CD4-positive, alpha-beta T cell (primary cell): Measurements from ENCODE around the gene MGAT5B. TPM values are rescaled to one million over a fixed set of nuclear protein-coding genes. Genes with fewer than 3 reads are reported as not detected.

Experiments
- ATAC-seq: fragments of 200-7000 bp; cut with Tn5 transposase; one replicate; pipeline ENCODE4 v1.10.0; 2022; ENCODE audit warnings: mild to moderate bottlenecking; ENCODE audit not compliant: poor library complexity
- CTCF ChIA-PET: fragments of 350-600 bp; sonication (Branson Sonifier 250); formaldehyde crosslinking; loops from one replicate; lab custom pipeline; 2021; ENCODE audit warnings: antibody characterized with exemption, inconsistent platforms; lab: Charles Lee
- POLR2A ChIA-PET: fragments of 350-600 bp; sonication (Branson Sonifier 250); formaldehyde crosslinking; loops from one replicate; lab custom pipeline; 2021; ENCODE audit warnings: antibody characterized with exemption, inconsistent platforms; lab: Charles Lee
- DNase-seq, 14 experiments: peaks; one replicate each; pipeline ENCODE4 v3.0.0-alpha.2; 2013 to 2020; ENCODE audit warnings: mixed read lengths in 2 of 14
- H3K27ac ChIP-seq, 2 donors: one replicate each; pipeline versions ENCODE4 v1.5.1 to v1.7.0; 2013; ENCODE audit warnings: low read length in 2 of 2, low read depth in 1 of 2, mild to moderate bottlenecking in 1 of 2
- H3K27me3 ChIP-seq, 2 experiments: 1 replicate in 1 of 2; 2 replicates in 1 of 2; pipeline versions ENCODE4 v1.6.1 to v1.7.0; 2013; ENCODE audit warnings: low read length in 2 of 2, control low read depth in 1 of 2, mild to moderate bottlenecking in 1 of 2, moderate library complexity in 1 of 2; ENCODE audit not compliant: insufficient read depth in 2 of 2, control insufficient read depth in 1 of 2
- H3K36me3 ChIP-seq: one replicate; pipeline ENCODE4 v1.6.1; 2013; ENCODE audit warnings: low read length, control low read depth; ENCODE audit not compliant: insufficient read depth
- H3K4me1 ChIP-seq: one replicate; pipeline ENCODE4 v1.6.1; 2013; ENCODE audit warnings: low read length, control low read depth; ENCODE audit not compliant: insufficient read depth
- H3K4me3 ChIP-seq: one replicate; pipeline ENCODE4 v1.5.1; 2013; ENCODE audit warnings: mild to moderate bottlenecking, low read length, moderate library complexity
- H3K9me3 ChIP-seq, 2 experiments: 1 replicate in 1 of 2; 2 replicates in 1 of 2; pipeline versions ENCODE4 v1.6.1 to v1.7.0; 2013; ENCODE audit warnings: low read length in 2 of 2, mild to moderate bottlenecking in 2 of 2, control low read depth in 1 of 2, moderate library complexity in 1 of 2; ENCODE audit not compliant: control insufficient read depth in 1 of 2, insufficient read depth in 1 of 2
- H3K27ac Mint-ChIP-seq: one replicate; pipeline ENCODE4 v1.8.0; 2020; ENCODE audit warnings: mixed read lengths
- H3K27me3 Mint-ChIP-seq: one replicate; pipeline ENCODE4 v1.8.0; 2021; ENCODE audit warnings: mixed read lengths
- H3K36me3 Mint-ChIP-seq: one replicate; pipeline ENCODE4 v1.8.0; 2021; ENCODE audit warnings: low read depth, mixed read lengths
- H3K4me1 Mint-ChIP-seq: one replicate; pipeline ENCODE4 v1.8.0; 2021; ENCODE audit warnings: low read depth, mixed read lengths
- H3K4me3 Mint-ChIP-seq: one replicate; pipeline ENCODE4 v1.8.0; 2020; ENCODE audit warnings: mild to moderate bottlenecking, mixed read lengths
- H3K9me3 Mint-ChIP-seq: one replicate; pipeline ENCODE4 v1.8.0; 2020; ENCODE audit warnings: mixed read lengths
- intact Hi-C, 2 experiments: fragments of 100-400 bp; cut with DNase I in 1 of 2; cut with micrococcal nuclease in 1 of 2; formaldehyde crosslinking; loops; one replicate each; pipeline versions ENCODE4 v1.15.1 to v1.9.0; 2023 to 2025; cut with DNase I, micrococcal nuclease
- total RNA-seq, 174 experiments: library from RNA in 2 of 174; stranded (reverse) in 2 of 174; gene quantifications; one replicate each; pipeline ENCODE4 v1.2.3 and lab custom pipeline; 2021 to 2026
- TF ChIP-seq, protein P1 (sequence below): fragments of 200-600 bp; IDR thresholded peaks from one replicate; pipeline ENCODE4 v1.8.0; 2022; ENCODE audit warnings: antibody characterized with exemption, mild to moderate bottlenecking

The MGAT5B gene
- total RNA-seq, 2 experiments from 2014 or later, result 0.28 to 0.77 TPM

DNA sequence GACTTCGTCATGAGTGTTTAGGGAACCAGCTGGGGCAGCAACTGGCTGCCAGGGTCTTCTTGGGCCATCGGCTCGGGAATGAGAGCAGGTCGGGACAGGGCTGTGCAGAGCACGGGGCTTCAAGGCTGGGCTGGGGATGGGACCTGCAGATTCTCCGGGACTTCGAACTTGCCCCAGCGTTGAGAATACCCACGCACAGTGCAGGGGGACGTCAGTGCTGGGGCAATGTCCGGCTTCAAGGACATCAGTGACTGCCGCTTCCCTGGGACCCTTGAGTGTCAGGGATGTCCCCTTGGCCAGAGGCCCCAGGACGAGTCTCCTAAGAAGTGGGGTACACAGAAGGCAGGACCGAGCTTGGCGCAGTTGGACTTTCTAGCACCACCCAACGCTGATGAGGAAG is 76.3 kb downstream of the MGAT5B start:
- Mint-ChIP-seq H3K9me3 (no peaks in the 10 kb centered on the region), H3K36me3 (no peaks in the 10 kb centered on the region), H3K4me1 (no peaks in the 10 kb centered on the region), H3K27me3 (no peaks in the 10 kb centered on the region), H3K4me3 (no peak overlapping the region), H3K27ac (no peak overlapping the region)
- H3K36me3 ChIP-seq, result no peaks in the 10 kb centered on the region
- DNase-seq, result no peak
- H3K4me3 ChIP-seq, result no peak overlapping the region
- no peaks in the 10 kb centered on the region for H3K9me3 ChIP-seq
- no peaks in the 10 kb centered on the region for H3K27me3 ChIP-seq
- TF ChIP-seq, protein P1, sequence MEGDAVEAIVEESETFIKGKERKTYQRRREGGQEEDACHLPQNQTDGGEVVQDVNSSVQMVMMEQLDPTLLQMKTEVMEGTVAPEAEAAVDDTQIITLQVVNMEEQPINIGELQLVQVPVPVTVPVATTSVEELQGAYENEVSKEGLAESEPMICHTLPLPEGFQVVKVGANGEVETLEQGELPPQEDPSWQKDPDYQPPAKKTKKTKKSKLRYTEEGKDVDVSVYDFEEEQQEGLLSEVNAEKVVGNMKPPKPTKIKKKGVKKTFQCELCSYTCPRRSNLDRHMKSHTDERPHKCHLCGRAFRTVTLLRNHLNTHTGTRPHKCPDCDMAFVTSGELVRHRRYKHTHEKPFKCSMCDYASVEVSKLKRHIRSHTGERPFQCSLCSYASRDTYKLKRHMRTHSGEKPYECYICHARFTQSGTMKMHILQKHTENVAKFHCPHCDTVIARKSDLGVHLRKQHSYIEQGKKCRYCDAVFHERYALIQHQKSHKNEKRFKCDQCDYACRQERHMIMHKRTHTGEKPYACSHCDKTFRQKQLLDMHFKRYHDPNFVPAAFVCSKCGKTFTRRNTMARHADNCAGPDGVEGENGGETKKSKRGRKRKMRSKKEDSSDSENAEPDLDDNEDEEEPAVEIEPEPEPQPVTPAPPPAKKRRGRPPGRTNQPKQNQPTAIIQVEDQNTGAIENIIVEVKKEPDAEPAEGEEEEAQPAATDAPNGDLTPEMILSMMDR, result no peak
- intact Hi-C loops, result no loop called here
- no peaks in the 10 kb centered on the region for H3K4me1 ChIP-seq
- CTCF ChIA-PET, result no interaction called here
- H3K27ac ChIP-seq, result no peak overlapping the region
- ATAC-seq, result no peak
- POLR2A ChIA-PET, result no interaction called here

DNA sequence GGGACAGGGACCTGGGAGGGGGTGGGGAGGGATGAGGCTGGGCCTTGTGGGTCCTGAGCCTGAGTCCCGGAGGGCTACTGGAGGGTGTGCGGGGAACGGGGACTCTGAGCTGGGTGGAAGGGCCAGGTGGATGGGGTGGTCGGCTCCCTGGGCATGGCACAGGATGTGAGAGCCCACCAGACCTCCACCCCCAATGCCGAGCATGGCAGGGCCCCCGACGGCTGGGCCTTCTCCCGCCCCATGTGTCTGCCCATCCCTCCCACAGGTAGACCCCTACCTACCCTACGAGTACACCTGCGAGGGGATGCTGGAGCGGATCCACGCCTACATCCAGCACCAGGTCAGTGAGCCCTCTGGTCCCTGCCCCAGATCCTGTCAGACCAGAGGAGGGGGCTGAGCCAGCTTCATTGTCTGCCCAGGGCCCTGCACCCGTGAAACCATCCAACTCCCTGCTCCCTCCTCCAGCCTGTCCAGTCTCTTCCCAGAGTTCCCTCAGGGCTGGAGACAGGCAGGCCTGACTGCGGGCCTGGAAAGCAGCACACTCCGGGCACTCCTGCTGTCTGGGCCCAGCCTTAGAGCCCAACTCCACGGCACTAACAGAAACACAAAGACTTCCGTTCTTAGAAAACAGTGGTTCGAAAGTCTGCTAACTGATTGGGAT is 78.0 kb downstream of the MGAT5B start:
- Mint-ChIP-seq H3K4me1 (no peaks in the 10 kb centered on the region), H3K27ac (no peak overlapping the region), H3K36me3 (no peaks in the 10 kb centered on the region), H3K9me3 (no peaks in the 10 kb centered on the region), H3K27me3 (no peaks in the 10 kb centered on the region), H3K4me3 (no peak overlapping the region)
- CTCF ChIA-PET, result interaction anchor here (0.6 kb wide), 1 partner anchor 12 kb away, joined by 3 read pairs; no protein-coding TSS in a partner anchor
- no peaks in the 10 kb centered on the region for H3K9me3 ChIP-seq
- H3K36me3 ChIP-seq, result no peaks in the 10 kb centered on the region
- no peak overlapping the region for H3K4me3 ChIP-seq
- H3K4me1 ChIP-seq, result no peaks in the 10 kb centered on the region
- POLR2A ChIA-PET, result no interaction called here
- ATAC-seq, result no peak
- H3K27me3 ChIP-seq, result no peaks in the 10 kb centered on the region
- TF ChIP-seq, protein P1, result no peak
- intact Hi-C loops, result no loop called here
- H3K27ac ChIP-seq, result no peak overlapping the region
- no peak for DNase-seq

DNA sequence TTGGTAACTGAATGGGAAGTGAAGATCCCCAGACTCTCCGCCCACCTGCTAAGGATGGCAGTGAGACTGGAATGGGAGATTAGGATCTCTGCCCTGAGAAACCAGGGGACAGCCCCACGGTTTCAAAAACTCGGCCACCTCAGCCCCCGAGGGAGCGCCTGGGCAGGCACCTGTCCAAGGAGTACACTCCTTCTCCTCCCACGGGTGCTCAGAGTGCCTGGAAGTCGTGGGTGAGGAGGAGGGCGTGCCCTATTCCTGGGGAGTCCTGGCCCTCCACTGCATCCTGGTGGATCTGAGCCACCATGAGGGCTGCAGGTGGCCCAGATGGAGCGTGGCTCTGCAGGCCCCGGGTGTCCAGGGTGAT is 78.5 kb downstream of the MGAT5B start:
- CTCF ChIA-PET, result no interaction called here
- Histone ChIP-seq H3K27ac (no peak overlapping the region), H3K4me1 (no peaks in the 10 kb centered on the region), H3K27me3 (no peaks in the 10 kb centered on the region), H3K4me3 (no peak overlapping the region), H3K36me3 (no peaks in the 10 kb centered on the region), H3K9me3 (no peaks in the 10 kb centered on the region)
- Mint-ChIP-seq H3K27me3 (no peaks in the 10 kb centered on the region), H3K4me3 (no peak overlapping the region), H3K36me3 (no peaks in the 10 kb centered on the region), H3K9me3 (no peaks in the 10 kb centered on the region), H3K27ac (no peak overlapping the region), H3K4me1 (no peaks in the 10 kb centered on the region)
- TF ChIP-seq, protein P1, result no peak
- no peak for DNase-seq
- POLR2A ChIA-PET, result no interaction called here
- ATAC-seq, result no peak
- intact Hi-C loops, result no loop called here
